ENCODE data around the gene WHRN.
A peak's percentile ranks its signal among the peaks of the same experiment; 100 is the strongest.

The WHRN gene

GRCh38 chr9:114488398-114489129 lies 16.7 kb downstream of the WHRN start:
- Histone ChIP-seq H3K27ac (replicated peaks) (no peak overlapping the region), H3K27me3 (ENCODE audit: insufficient read depth, poor library complexity, severe bottlenecking) (no peaks in the 10 kb centered on the region), H3K4me3 (replicated peaks; ENCODE audit: insufficient read depth, low read length) (no peak overlapping the region)
- DNase-seq (ENCODE audit: low read depth in 1 of 2, low spot score in 1 of 2) = no peak
- TF ChIP-seq SPI1 (IDR thresholded peaks at IDR 0.05; ENCODE audit: borderline replicate concordance, low read depth) = no peak

- no peak overlapping the region for H3K4me3 ChIP-seq (replicated peaks; ENCODE audit: insufficient read depth, low read length)
- DNase-seq (ENCODE audit: low read depth in 1 of 2, low spot score in 1 of 2) = peak; percentile 41 to 62
- no peak overlapping the region for H3K27ac ChIP-seq (replicated peaks)
- H3K27me3 ChIP-seq (ENCODE audit: insufficient read depth, poor library complexity, severe bottlenecking) = no peaks in the 10 kb centered on the region
- no peak for TF ChIP-seq SPI1 (IDR thresholded peaks at IDR 0.05; ENCODE audit: borderline replicate concordance, low read depth)
- TF ChIP-seq, protein P1, sequence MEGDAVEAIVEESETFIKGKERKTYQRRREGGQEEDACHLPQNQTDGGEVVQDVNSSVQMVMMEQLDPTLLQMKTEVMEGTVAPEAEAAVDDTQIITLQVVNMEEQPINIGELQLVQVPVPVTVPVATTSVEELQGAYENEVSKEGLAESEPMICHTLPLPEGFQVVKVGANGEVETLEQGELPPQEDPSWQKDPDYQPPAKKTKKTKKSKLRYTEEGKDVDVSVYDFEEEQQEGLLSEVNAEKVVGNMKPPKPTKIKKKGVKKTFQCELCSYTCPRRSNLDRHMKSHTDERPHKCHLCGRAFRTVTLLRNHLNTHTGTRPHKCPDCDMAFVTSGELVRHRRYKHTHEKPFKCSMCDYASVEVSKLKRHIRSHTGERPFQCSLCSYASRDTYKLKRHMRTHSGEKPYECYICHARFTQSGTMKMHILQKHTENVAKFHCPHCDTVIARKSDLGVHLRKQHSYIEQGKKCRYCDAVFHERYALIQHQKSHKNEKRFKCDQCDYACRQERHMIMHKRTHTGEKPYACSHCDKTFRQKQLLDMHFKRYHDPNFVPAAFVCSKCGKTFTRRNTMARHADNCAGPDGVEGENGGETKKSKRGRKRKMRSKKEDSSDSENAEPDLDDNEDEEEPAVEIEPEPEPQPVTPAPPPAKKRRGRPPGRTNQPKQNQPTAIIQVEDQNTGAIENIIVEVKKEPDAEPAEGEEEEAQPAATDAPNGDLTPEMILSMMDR (IDR thresholded peaks at IDR 0.05; ENCODE audit: insufficient read depth, low read length) = peak; percentile 87
These were observed 17.5 kb downstream of the WHRN start for GRCh38 chr9:114487607-114488300.

DNA sequence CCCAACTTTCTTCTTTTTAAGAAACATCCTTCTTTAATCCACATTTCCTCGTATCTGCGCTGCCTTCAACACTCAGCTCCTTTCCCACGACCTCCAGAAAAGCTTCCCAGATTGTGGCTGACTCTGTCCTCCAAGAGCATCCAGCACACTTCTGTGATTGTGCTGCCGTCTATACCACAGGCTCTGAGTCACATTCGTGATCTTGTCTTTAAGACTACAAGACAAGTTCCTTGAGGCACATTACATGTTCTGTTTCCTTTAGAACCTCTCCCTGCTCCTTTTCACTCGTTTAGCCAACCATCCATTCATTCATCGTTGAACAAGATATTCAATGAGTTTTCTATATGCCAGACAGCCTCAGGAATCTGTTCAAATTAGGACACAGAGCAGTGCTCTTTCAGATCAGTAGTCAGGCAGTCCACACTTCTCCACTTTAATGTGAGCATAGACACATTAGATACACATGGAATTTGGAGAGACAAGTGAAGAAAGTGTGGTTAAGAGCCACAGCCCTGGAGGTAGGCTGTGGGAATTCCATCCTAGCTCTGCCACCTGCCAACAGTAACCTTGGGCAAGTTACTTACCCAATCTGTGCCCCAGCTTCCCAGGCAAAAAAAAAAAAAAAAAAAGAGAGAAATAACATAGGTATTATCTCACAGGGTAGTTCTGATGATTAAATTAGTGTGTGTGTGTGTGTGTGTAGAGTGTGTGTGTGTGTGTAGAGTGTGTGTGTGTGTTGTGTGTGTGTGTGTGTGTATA lies 18.9 kb downstream of the WHRN start:
- no peak overlapping the region for H3K4me3 ChIP-seq (replicated peaks; ENCODE audit: insufficient read depth, low read length)
- DNase-seq (ENCODE audit: low read depth in 1 of 2, low spot score in 1 of 2) = no peak
- H3K27ac ChIP-seq (replicated peaks) = no peak overlapping the region
- no peaks in the 10 kb centered on the region for H3K27me3 ChIP-seq (ENCODE audit: insufficient read depth, poor library complexity, severe bottlenecking)
- TF ChIP-seq GABPA (IDR thresholded peaks at IDR 0.05; ENCODE audit: low read depth) (no peak), POLR2AphosphoS5 (IDR thresholded peaks at IDR 0.05; ENCODE audit: low read depth) (no peak), SPI1 (IDR thresholded peaks at IDR 0.05; ENCODE audit: borderline replicate concordance, low read depth) (no peak)
- TF ChIP-seq, protein P2, sequence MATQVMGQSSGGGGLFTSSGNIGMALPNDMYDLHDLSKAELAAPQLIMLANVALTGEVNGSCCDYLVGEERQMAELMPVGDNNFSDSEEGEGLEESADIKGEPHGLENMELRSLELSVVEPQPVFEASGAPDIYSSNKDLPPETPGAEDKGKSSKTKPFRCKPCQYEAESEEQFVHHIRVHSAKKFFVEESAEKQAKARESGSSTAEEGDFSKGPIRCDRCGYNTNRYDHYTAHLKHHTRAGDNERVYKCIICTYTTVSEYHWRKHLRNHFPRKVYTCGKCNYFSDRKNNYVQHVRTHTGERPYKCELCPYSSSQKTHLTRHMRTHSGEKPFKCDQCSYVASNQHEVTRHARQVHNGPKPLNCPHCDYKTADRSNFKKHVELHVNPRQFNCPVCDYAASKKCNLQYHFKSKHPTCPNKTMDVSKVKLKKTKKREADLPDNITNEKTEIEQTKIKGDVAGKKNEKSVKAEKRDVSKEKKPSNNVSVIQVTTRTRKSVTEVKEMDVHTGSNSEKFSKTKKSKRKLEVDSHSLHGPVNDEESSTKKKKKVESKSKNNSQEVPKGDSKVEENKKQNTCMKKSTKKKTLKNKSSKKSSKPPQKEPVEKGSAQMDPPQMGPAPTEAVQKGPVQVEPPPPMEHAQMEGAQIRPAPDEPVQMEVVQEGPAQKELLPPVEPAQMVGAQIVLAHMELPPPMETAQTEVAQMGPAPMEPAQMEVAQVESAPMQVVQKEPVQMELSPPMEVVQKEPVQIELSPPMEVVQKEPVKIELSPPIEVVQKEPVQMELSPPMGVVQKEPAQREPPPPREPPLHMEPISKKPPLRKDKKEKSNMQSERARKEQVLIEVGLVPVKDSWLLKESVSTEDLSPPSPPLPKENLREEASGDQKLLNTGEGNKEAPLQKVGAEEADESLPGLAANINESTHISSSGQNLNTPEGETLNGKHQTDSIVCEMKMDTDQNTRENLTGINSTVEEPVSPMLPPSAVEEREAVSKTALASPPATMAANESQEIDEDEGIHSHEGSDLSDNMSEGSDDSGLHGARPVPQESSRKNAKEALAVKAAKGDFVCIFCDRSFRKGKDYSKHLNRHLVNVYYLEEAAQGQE (IDR thresholded peaks at IDR 0.05; ENCODE audit: insufficient replicate concordance, low read depth) = no peak
- TF ChIP-seq, protein P1 (IDR thresholded peaks at IDR 0.05; ENCODE audit: insufficient read depth, low read length) = no peak

- TF ChIP-seq SPI1 (IDR thresholded peaks at IDR 0.05; ENCODE audit: borderline replicate concordance, low read depth) = no peak
- no peak for TF ChIP-seq GABPA (IDR thresholded peaks at IDR 0.05; ENCODE audit: low read depth)
- TF ChIP-seq, protein P2 (IDR thresholded peaks at IDR 0.05; ENCODE audit: insufficient replicate concordance, low read depth) = no peak
- no peak for TF ChIP-seq POLR2AphosphoS5 (IDR thresholded peaks at IDR 0.05; ENCODE audit: low read depth)
- DNase-seq (ENCODE audit: low read depth in 1 of 2, low spot score in 1 of 2) = peak; percentile 24 to 92
- Histone ChIP-seq H3K27ac (replicated peaks) (no peak overlapping the region), H3K27me3 (ENCODE audit: insufficient read depth, poor library complexity, severe bottlenecking) (no peaks in the 10 kb centered on the region), H3K4me3 (replicated peaks; ENCODE audit: insufficient read depth, low read length) (no peak overlapping the region)
These were observed 20.3 kb downstream of the WHRN start for GRCh38 chr9:114484854-114485443.
